AG04450 (cell line): ENCODE results near the gene SPATA46. TPM values are rescaled to one million over a fixed set of nuclear protein-coding genes. Genes with fewer than 3 reads are reported as not detected.

ENCODE experiments used
- CTCF ChIA-PET: fragments of 300-600, 350-600 bp; formaldehyde crosslinking; extraction: SDS; loops from one replicate; lab custom pipeline; 2022; ENCODE audit warnings: antibody characterized with exemption, inconsistent platforms; lab: Charles Lee
- POLR2A ChIA-PET: fragments of 350-600 bp; formaldehyde crosslinking; extraction: SDS; loops from one replicate; lab custom pipeline; 2021; ENCODE audit warnings: antibody characterized with exemption, inconsistent platforms; lab: Yijun Ruan, JAX
- DNase-seq: peaks from one replicate; pipeline ENCODE4 v3.0.0-alpha.2; 2011; ENCODE audit warnings: low read depth, low spot score
- H3K27ac ChIP-seq: one replicate; pipeline ENCODE4 v1.5.1; 2012; ENCODE audit warnings: low read depth, low read length, control low read depth
- H3K27me3 ChIP-seq: one replicate; pipeline ENCODE4 v1.6.0; 2012; ENCODE audit warnings: low read length; ENCODE audit not compliant: control insufficient read depth, insufficient read depth
- H3K4me3 ChIP-seq: 2 replicates; pipeline ENCODE4 v1.5.1; 2011; ENCODE audit warnings: mild to moderate bottlenecking, low read depth, low read length, control low read depth
- H3K9me3 ChIP-seq: 2 replicates; pipeline ENCODE4 v1.5.1; 2012; ENCODE audit warnings: low read length; ENCODE audit not compliant: control insufficient read depth, insufficient read depth
- CTCF ChIP-seq: IDR thresholded peaks from 2 replicates; pipeline ENCODE4 v1.5.1; 2011; ENCODE audit warnings: low read depth, low read length, control low read depth, inconsistent platforms
- polyA plus RNA-seq: library from polyadenylated mRNA; depleted of rRNA; stranded (reverse); fragments of >200 nt; gene quantifications from 2 replicates; pipeline ENCODE4 v1.2.3, GENCODE V29; 2011

SPATA46 gene
- polyA plus RNA-seq, 1 experiment, result not detected

DNA sequence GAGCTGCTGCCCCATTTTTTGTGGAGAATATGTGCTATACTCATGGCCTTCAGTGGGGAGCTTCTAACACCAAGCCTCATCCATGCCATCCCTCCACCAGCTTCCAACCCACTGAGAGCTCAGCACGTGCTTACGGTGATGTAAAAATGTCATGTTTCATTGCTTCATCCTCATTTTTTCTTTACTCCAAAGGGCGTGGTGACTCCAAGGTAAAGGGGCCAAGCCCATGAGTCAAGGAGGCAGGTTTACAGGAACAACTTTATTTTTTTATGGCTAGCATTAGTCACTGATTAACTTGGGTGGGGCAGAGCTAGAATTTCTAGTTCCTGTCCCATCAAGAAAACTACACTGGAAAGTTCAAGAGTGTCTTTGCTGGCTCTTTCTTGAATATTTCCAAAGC is 4.7 kb upstream of the SPATA46 start, which contains the start of gene C1orf226:
Gene C1orf226, plus strand, starts transcription at position 346 of the 400 bp plus-strand sequence. CDS start 174 bp downstream, outside the sequence.
- ChIA-PET CTCF (interaction anchor here (1.1 kb wide), 1 partner anchor 10 kb away, joined by 13 read pairs; no protein-coding TSS in a partner anchor), POLR2A (interaction anchor here (1.2 kb wide), 1 partner anchor 9 kb away, joined by 3 read pairs; no protein-coding TSS in a partner anchor)
- H3K4me3 ChIP-seq, result no peak within 1 kb of the TSS
- no peak for DNase-seq
- no peak for TF ChIP-seq CTCF
- no peaks in the 10 kb centered on the region for H3K9me3 ChIP-seq
- H3K27ac ChIP-seq, result no peak within 1 kb of the TSS
- peaks cover 9% of the 10 kb centered on the region for H3K27me3 ChIP-seq

- ChIA-PET POLR2A (no interaction called here), CTCF (interaction anchor here (0.6 to 1.1 kb wide), 2 partner anchors 12 to 46 kb away, joined by 3 to 13 read pairs; no protein-coding TSS in a partner anchor)
- peaks cover 9% of the 10 kb centered on the region for H3K27me3 ChIP-seq
Measured at GRCh38 chr1:162380061-162380846, 3.6 kb upstream of the SPATA46 start.

GRCh38 chr1:162375463-162375862 is 1.2 kb downstream of the SPATA46 start:
- no peak for TF ChIP-seq CTCF
- peaks cover 4% of the 10 kb centered on the region for H3K27me3 ChIP-seq
- CTCF ChIA-PET, result interaction anchor here (1.3 kb wide), 1 partner anchor 17 kb away, joined by 3 read pairs; no protein-coding TSS in a partner anchor
- no peaks in the 10 kb centered on the region for H3K9me3 ChIP-seq
- POLR2A ChIA-PET, result no interaction called here
- H3K27ac ChIP-seq, result no peak overlapping the region
- no peak for DNase-seq
- H3K4me3 ChIP-seq, result no peak overlapping the region

More at GRCh38 chr1:162380061-162380846, 3.6 kb upstream of the SPATA46 start:
- TF ChIP-seq CTCF, result no peak
- no peak overlapping the region for H3K4me3 ChIP-seq
- H3K9me3 ChIP-seq, result no peaks in the 10 kb centered on the region
- no peak overlapping the region for H3K27ac ChIP-seq
- no peak for DNase-seq

DNA sequence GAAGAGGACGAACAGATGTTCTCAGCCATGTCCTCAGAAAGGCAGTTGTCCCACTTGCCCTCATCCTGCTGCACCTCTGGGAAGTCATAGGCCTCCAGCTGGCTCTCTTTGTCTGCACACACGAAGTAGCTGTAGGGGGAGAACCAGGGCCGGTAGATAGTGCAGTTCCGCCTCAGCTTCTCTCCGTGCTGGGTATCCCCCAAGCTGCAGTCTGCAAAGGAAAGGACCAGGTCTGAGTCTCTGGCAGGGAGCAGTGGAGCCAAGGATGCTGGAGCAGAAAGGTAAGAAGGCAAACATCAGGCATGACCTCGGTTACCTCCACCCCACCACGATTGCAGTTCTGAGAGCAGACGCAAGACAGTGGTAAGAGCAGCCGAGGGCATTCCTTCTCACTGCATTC is 2.2 kb downstream of the SPATA46 start:
- no peak for DNase-seq
- no peaks in the 10 kb centered on the region for H3K9me3 ChIP-seq
- no peak overlapping the region for H3K4me3 ChIP-seq
- no peak overlapping the region for H3K27ac ChIP-seq
- ChIA-PET POLR2A (no interaction called here), CTCF (no interaction called here)
- peaks cover 4% of the 10 kb centered on the region for H3K27me3 ChIP-seq
- TF ChIP-seq CTCF, result no peak
